NCI-H1436 (cell line): ENCODE measurements around the gene KCTD16.

Experiments used
- DNase-seq: peaks from one replicate; lab custom pipeline; 2025; lab: John Stamatoyannopoulos, UW

The KCTD16 gene

DNA sequence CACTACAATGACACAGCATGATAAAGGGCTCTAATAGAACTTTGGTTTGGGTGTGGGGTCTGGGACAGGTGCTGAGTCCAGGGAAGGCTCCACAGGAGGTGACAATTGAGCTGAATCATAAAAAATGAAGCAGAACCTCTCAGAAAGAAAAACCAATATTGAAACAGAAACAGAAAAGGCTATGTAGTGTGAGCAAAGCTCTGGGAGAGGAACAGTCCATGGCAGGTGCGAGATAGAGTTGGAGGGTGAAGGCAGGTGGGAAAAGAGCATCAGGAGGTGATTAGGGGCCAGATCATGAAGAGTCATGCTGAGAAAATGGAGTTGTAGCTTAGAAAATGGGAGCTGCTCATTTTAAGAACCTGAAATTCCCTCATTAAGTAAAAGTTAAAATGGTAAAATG lies 164.9 kb downstream of the KCTD16 start:
- no peak for DNase-seq

DNA sequence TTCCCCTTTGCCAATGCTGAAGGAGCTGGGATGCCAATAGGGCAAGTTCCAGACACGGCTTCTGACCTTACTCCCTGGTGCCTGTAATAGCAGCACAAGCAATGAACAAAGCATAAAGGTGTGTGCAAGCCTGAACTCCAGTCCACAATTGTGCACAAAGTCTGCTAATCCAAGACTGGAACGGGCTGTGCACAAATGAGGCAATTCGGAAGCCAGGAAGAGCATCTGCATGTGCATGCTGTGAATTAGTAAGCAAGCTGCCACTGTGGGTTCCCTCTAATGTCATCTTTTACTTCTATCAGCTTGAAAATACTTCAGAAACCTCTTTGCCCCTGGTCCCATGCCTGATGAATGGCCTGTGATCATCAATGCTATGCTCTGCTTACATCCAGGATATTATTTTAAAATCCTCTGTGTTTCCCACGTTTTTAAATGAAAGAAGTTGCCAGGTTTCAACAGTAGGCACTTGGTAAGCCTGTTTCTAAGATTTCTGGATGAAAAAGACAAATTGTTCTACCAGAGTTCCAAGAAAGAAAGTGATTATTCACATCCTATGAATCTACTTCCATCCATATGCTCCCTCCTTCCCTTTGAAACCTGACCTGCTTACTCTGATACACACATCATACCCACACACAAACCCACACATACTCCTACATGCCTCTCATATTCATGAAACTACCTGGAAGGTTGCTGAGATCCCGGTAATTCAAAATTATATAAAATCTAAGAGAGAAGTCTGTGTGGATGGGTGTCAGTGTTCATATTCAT lies 165.7 kb downstream of the KCTD16 start:
- no peak for DNase-seq

DNA sequence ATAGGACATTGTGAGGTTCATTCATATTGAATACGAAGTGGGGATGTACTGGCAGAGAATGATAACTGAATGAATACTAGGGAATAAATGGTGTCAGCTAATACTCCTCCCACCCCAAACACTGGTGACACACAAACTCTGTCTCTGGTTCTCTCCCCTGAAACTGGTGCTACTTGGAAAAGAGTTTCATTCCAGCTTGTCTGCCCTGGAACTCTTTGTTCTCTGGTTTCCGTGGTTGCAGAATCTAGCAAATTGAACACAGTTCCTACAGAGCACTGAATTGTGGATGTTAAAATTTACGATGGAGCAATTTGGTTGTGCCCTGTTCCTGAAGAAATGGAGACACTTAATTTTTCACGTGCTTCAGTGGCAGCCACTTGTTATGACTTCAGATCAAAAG lies 181.7 kb downstream of the KCTD16 start:
- DNase-seq: no peak

DNA sequence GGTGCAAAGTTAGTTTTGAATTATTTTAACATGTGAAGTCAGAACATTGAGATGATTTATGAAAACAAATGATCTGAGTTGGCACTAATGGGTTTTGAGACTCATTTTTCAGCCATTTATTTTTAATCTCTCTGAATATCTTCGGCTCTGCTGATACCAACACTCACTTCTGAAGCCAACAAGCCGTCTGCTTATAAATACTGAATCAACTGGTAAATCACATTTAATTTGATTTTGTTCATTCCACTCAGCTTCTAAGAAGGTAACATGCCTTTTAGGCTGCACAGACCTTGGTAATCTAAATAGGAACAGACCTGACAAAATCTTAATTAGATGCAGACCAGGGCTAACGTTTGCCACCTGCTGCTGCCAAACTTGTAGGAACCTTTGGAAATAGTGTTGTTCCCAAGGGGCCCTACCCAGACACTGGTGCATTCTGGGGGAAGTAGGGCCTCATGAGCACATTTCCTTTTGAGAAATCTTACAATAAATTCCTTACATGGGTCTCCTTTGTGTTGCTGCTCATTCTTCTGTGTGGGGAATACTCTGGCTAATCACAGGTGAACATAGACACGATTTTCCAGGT lies 182.2 kb downstream of the KCTD16 start:
- DNase-seq: peak; percentile 33

DNA sequence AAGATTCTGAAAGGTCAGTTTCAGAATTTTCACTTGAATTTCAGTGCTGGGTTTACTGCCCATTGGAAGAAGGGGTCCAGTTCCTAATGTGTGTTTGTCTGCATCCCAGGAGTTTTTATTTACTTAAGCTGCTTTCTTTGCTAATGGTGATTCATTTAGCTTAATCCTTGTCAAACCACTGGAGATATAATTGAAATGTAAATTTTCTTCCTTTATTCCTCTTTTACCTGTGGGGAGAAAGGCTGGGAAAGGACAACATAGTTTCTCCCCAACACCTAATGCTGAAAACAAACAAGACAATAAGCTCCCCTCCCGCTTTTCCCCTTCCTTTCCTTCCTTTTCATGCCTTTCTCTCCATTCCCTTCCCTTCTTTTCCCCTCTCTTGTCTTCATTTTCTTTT lies 185.8 kb downstream of the KCTD16 start:
- DNase-seq: no peak

DNA sequence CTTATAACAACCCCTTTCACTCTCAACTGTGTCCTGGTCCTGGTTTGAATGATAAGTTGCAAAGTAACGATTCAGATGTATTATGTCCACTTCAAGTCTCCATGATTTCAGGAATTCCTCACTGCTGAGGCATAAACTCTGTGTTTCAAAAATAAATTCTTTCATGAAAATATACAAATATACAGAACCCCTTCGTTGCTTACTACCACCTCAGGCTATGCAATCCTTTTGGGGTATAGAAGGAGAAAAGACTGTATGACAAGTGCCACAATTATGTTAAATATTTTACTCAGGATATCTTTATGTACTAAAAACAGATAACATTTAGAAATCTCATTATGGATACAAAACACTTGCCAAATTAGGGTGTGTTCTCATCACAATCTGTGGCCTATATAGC lies 190.7 kb downstream of the KCTD16 start:
- no peak for DNase-seq

DNA sequence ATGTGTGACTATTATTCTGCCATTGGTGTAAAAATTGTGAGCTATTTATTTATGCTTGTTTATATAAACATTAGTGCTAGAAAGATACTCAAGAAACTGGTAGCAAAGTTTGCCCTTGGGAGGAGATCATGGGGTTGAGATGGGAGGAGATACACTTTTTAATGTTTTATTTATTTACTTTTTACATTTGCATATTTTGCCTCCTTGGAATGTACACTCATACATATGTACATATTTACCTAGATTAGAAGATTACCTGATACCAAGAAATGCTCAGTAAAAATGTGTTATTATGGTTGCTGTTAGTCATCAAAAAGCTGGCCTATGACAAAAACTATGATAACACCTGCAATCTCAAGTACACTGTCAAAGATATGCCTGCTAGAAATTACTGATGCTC lies 195.2 kb downstream of the KCTD16 start:
- no peak for DNase-seq

DNA sequence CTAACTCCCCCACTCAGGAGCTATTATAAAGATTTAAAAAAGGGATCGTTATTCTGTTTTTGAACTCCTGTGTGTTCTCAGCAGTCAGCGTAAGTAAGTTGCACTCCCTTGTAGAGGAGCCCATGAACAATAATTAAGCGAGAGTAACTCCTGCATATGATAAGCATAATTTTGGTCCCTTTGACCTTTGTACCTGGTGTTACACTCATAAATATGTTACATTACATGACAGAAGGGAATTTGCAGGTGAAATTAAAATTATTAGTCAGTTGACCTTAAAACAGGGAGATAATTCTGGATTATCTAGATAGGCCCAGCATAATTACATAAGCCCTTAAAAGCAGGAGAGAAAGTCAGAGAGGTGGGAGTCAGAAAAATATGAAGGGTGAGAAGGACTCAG lies 197.3 kb downstream of the KCTD16 start:
- no peak for DNase-seq

DNA sequence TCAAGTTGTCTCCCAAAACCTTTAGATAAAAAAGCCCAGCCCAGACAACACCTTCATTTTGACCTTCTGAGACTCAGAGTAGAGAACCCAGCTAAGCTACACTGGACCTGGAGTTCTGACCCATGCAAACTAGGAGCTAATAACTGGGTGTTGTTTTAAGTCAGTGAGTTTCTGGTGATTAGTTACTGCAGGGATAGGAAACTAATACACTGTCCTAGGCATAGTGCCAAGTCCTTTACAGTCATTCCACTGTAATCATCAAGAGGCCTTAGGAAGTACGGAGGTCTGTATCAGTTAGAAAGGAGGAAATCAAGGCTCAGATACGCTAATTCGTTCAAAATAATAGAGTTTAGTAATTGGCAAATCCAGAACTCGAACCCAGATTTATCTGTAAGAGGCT lies 197.9 kb downstream of the KCTD16 start:
- no peak for DNase-seq

DNA sequence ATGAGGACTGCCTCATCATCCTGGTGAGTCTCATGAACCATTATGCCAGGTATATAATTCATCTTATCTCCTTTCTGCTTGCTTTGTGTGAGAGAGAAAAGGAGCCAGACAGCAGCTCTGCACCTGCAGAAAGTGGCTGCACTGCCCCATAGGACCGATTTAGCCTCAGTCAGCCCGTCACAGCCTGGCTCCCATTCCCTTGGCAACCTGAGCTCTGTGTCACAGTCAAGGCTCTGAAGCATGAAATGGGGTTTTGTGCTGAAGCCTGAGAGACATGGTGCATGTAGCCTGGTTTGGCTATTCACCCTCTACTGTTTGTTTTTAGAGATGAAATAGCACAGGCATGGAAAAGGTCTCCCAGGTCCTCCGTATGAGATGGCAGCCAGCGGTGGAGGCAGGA lies 198.3 kb downstream of the KCTD16 start:
- peak; percentile 16 for DNase-seq

DNA sequence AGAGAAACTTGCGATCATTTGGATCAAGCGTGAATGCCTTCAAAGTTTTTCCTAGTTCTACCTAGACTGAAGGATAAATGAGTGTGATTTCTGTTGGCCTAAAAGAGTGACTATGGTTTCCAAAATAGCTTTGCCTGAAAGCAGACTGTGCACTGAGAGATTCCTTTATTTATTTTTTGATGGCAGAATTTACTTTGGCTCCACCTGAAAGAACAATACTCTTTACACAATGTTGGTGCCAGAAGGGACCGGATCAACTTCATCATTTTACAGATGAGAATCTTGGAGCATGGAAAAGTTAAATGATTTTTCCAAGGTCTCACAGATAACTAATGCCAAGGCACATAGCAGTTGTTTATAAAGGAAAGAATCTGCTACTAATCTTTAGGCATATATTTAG lies 199.6 kb downstream of the KCTD16 start:
- DNase-seq: no peak

DNA sequence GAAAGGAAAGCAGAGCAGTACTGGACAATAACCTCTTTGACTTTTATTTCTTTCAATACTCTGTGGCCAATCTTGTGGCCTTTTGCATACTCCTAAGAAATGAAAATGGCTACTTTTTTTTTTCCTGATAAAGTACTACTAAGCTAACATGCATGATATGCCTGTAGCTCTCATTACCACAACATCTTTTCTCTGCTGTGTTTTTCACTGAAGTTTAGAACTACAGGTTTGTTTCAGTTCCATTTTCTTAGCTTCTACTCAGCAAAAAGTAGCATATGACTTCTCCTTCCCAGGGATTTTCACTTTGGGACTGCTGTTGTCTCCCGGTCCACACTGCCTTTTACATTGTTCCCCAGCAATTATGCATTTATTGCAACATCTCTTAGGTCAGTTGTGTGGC lies 204.0 kb downstream of the KCTD16 start:
- no peak for DNase-seq

DNA sequence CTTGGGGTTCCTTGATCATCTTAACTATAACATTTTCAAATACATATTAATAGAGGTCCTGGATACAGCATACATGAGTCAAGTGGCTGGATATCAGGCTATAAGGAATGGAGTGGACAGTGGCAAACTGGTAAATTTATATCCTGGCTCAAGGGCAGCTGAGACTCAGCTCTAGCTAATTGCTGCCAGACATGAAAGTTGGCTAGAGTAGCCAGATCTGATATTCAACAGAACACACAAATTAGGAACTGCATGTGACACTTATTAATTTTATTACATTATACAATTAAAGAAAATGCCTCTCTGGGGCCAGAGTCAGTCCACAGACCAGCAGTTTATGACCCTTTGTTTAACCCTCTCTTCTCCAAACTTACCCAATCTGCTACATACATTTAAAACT lies 206.5 kb downstream of the KCTD16 start:
- DNase-seq: no peak

DNA sequence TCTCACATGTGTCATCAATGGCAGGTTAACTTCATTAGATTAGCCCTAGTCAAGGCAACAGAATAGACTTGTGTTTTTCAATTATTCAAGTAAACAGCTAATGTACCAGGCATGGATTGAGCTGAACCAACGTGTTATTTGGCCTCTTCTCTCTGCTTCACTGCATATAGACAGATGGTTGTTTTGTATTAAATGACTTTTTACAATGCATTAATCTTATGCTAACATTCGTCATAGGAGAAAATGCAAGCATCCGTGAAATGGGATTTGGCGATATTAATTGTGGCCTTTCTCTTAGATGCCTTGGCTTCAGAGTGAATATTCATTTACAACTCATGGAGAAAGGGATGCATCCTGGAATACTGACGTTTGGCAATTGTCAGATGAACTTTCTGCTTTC lies 208.0 kb downstream of the KCTD16 start:
- DNase-seq: no peak

DNA sequence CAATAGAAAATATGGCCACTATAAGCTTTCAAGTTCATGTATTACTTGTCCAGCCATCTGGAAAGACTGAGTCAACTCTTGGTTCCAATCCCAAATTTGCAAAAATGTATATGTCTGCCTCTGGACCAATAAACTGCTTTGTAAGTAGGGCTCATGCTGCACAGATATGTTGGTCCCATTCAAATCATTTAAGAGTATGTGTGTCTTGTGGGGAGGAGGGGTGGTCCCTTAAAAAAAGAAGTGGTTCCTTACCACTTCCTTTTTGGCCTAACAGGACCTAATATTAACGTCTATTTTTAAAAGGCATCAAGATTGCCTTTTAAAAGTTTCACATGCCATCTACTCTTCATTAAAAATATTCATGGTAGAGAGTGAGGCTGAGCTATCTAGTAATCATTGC lies 214.9 kb downstream of the KCTD16 start:
- no peak for DNase-seq

DNA sequence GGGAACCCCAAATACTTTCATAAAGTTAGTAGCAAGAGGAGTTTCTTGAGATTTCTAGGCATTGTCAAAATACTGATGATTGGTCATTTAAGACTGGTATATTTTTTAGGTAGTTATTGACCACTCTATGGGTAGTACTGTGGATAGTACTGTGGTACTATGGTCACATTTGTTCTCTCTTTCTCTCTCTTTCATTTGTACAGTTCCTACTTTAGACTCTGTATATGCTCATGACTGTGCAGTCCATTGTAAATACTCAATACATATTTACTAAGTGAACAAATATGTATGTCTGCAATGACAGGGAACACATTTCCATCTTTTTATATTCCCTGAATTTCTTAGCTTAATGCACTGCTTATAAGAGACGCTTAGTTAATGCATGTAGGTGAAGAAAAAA lies 215.6 kb downstream of the KCTD16 start:
- DNase-seq: no peak

DNA sequence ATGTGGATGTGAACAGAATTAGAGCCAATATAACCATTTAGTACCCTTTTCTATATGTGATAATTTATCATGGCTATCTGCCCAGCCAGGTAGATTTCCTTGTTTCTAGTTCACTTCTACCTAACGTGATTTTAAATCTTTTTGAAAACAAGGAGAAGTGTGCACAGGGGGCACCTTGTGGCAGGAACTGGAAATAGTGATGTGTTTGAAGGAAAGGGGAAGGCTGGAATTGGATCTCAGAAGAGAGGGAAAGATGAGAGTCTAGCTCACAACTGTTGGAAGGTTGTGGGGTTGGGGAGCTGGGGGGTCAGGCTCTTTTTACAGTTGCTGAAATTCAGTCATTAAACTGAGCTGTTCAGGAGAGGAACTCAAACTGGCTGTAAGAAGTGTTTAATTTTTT lies 219.5 kb downstream of the KCTD16 start:
- DNase-seq: no peak

DNA sequence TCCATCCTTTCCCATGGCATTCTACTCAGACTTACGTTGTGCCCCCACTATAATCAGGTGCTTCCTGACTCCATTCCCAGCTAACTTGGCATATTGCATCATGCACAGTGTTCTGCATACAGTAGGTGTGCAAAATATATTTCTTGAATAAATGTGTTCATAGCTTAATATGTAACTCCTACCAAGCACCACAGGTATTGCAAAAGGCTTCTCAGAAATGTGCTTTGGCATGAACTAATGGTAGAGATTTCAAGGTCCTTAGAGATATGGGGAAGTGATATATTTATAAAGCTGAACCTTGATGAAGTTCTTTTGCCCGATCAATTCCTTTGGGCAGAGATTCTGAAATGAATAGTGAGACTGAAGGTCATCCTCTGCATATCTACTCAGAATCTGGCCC lies 220.4 kb downstream of the KCTD16 start:
- DNase-seq: no peak

DNA sequence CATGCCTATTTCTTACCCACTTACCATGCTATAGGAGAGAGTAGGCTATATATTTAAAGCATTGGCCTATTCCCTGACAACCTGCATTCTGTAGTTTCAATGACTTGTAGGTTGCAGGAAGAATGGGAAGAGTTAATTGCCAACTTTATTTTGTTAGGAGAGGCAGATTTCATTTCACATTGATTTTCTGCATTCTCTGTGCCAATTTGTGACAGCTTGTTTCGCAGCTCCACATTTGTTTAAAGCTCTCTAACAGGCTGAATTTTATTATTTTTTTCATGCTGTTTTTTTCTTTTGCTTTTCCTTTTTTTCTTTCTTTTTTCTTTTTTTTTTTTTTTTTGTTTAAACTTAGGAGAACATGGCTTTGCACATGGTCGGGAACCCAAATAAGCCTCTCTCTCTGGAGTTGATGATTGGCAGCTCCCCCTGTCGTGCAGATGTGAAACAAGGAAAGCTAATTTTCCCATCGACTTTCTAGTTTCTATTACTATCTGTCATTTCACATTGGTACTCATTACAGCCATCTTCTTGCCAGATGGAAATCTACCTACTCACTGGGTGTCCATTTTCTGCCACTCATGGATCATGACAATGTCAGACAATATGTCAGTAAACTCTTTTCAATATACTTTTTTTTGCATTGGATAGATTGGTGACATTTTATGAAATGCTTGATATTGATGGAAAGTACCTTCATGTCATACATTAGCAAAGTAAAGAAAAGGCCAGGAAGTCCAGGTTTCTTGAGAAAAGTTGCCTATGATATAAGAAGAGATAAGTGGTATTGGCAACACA lies 223.2 kb downstream of the KCTD16 start:
- no peak for DNase-seq

DNA sequence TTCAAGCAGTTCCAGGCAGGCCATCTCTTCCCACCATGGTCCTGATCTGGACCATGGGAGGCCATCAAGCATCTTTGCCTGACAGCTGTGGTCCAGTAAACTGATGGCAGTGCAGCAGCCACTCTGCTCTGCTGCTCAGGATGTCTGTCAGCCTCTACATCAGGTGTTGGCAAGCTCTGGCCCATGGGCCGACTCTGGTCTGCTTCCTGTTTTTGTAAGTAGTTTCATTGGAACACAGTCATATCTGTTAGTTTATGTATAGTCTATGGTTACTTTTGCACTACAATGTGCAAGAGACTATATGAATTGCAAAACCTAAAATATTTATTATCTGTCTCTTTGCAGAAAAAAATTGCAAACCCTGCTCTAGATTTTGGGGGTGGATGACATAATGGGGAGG lies 225.0 kb downstream of the KCTD16 start:
- DNase-seq: no peak

DNA sequence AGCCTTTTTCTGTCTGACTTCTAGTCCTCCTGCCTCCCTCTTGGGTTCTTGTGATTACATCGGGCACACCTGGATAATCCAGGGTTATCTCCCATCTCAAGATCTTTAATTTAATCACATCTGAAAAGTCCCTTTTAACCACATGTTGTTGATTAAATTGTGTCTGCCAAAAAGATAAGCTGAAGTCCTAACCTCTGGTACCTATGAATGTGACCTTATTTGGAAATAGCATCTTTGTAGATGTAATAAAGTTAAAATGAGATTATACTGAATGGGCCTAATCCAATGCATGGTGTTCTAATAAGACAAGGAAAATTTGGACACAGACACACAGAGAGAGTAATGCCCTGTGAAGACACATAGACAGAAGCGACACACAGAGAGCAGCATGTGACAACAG lies 232.4 kb downstream of the KCTD16 start:
- no peak for DNase-seq

DNA sequence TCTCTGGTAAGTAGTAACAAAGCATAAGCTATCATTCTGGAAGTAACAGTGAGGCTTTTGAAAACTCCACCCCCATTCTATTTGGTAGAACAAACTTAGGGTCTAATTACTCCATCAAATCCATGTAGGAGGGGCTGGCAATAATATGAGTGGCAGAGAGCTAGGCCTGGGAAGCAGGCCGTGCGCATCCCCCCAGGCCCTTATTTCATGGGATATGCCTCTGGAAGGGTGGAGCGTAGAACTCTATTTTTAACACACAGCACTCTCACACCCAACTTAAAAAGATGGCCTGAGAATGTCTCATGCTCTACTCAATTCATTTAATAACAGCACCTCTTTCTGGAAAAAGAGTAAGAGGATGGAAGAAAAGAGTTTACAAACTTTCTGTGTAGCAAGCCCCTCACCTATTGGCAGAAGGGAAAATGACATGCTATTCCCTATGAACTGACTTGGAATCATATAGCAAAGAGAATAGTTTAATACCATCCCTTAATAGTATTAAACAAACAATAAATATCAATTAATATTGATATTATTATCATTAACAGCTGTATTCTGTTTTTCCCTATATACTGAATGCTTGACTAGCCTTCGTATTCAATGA lies 233.2 kb downstream of the KCTD16 start:
- DNase-seq: no peak

DNA sequence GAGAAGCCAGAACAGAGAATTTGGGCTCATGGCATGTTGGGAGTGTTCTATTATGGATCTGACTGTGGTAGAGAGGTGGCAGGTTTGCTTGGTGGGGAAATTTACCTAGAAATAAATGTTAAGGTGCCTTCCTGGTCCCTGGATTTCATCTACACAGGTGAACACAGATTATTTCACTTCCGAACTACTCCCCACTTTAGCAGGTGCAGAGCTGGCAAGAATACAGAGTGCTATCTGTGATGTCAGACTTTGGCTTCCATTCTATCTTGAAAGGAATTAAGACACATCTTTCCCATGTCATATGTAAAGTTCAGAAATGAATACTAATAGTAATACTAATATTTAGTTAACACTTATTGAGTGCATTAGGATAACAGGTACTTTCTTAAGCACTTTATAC lies 234.0 kb downstream of the KCTD16 start:
- DNase-seq: no peak
